Endodermal cell (in vitro differentiated cells): ENCODE results near the gene TTC23. TPM values are rescaled to one million over a fixed set of nuclear protein-coding genes. Genes with fewer than 3 reads are reported as not detected.

Experiments used
- DNase-seq: peaks from one replicate; pipeline ENCODE4 v3.0.0-alpha.2; 2017
- H3K27ac ChIP-seq: 2 replicates; pipeline ENCODE4 v1.5.1; 2013; ENCODE audit warnings: mild to moderate bottlenecking, low read depth, low read length, moderate library complexity
- H3K27me3 ChIP-seq: 2 replicates; pipeline ENCODE4 v1.6.1; 2013; ENCODE audit warnings: mild to moderate bottlenecking, low read length, moderate library complexity; ENCODE audit not compliant: insufficient read depth, control insufficient read depth, poor library complexity, severe bottlenecking
- H3K36me3 ChIP-seq: 2 replicates; pipeline ENCODE4 v1.7.0; 2013; ENCODE audit warnings: mild to moderate bottlenecking, low read length, moderate library complexity; ENCODE audit not compliant: control insufficient read depth, insufficient read depth
- H3K4me1 ChIP-seq: one replicate; pipeline ENCODE4 v1.7.0; 2013; ENCODE audit warnings: low read length; ENCODE audit not compliant: control insufficient read depth, insufficient read depth
- H3K4me3 ChIP-seq: 2 replicates; pipeline ENCODE4 v1.5.1; 2013; ENCODE audit warnings: mild to moderate bottlenecking, low read length, moderate library complexity
- H3K9ac ChIP-seq: 2 replicates; pipeline ENCODE4 v1.6.1; 2013; ENCODE audit warnings: mild to moderate bottlenecking, low read length, moderate library complexity; ENCODE audit not compliant: poor library complexity, severe bottlenecking; ENCODE audit errors: extremely low read depth
- H3K9me3 ChIP-seq: 2 replicates; pipeline ENCODE4 v1.6.1; 2013; ENCODE audit warnings: mild to moderate bottlenecking, low read length, moderate library complexity; ENCODE audit not compliant: control insufficient read depth
- H3K27ac Mint-ChIP-seq: 2 replicates; pipeline ENCODE4 v1.8.0; 2020; ENCODE audit warnings: mixed read lengths
- H3K27me3 Mint-ChIP-seq: 2 replicates; pipeline ENCODE4 v1.8.0; 2021; ENCODE audit warnings: mild to moderate bottlenecking, mixed read lengths; ENCODE audit not compliant: insufficient read depth
- H3K36me3 Mint-ChIP-seq: 2 replicates; pipeline ENCODE4 v1.8.0; 2020; ENCODE audit warnings: low read depth, mixed read lengths
- H3K4me1 Mint-ChIP-seq: 2 replicates; pipeline ENCODE4 v1.8.0; 2020; ENCODE audit warnings: mixed read lengths
- H3K4me3 Mint-ChIP-seq: 2 replicates; pipeline ENCODE4 v1.8.0; 2020; ENCODE audit warnings: mild to moderate bottlenecking, moderate library complexity, mixed read lengths
- H3K9me3 Mint-ChIP-seq: 2 replicates; pipeline ENCODE4 v1.8.0; 2020; ENCODE audit warnings: mild to moderate bottlenecking, mixed read lengths
- CTCF ChIP-seq: fragments of 200-600 bp; sonication (generic); conservative IDR thresholded peaks from 2 replicates; pipeline ENCODE4 v1.5.0; 2021; ENCODE audit warnings: antibody characterized with exemption, mild to moderate bottlenecking
- WGBS, 2 experiments: methylation state at CpG; one replicate each; pipeline versions ENCODE4 v1.1.5 to v1.1.7; 2013; ENCODE audit warnings: missing lambda C conversion rate in 2 of 2, mixed read lengths in 1 of 2; ENCODE audit not compliant: insufficient coverage in 1 of 2, insufficient read length in 1 of 2; 5-methylcytosine and 5-hydroxymethylcytosine counted together
- total RNA-seq, 2 donors: library from RNA; stranded (reverse); fragmentation: NEBNext Ultra II Directional in 1 of 2; extraction: Animal tissue kit (Norgen Biotek cat#: 25700) in 1 of 2; gene quantifications; 2 replicates in 1 of 2; 3 replicates in 1 of 2; pipeline ENCODE4 v1.2.1, GENCODE V29; 2021

Gene TTC23
- total RNA-seq, 2 donors from 2014 or later: 20.7 to 26.3 TPM

- Mint-ChIP-seq H3K27ac (no peak overlapping the region), H3K4me1 (peaks cover 14% of the 10 kb centered on the region), H3K36me3 (peaks cover 20% of the 10 kb centered on the region), H3K27me3 (no peaks in the 10 kb centered on the region), H3K4me3 (no peak overlapping the region), H3K9me3 (no peaks in the 10 kb centered on the region)
- peak; percentile 0 for DNase-seq
- Histone ChIP-seq H3K4me1 (peaks cover 4% of the 10 kb centered on the region), H3K4me3 (no peak overlapping the region), H3K9ac (no peak overlapping the region), H3K27me3 (no peaks in the 10 kb centered on the region), H3K9me3 (no peaks in the 10 kb centered on the region), H3K27ac (no peak overlapping the region), H3K36me3 (peaks cover 13% of the 10 kb centered on the region)
- TF ChIP-seq CTCF: no peak
- WGBS, 2 experiments: 91 to 100% methylated on average over 2 to 3 of the region's 3 CpGs
Measured at GRCh38 chr15:99164119-99164518, 85.3 kb downstream of the TTC23 start.

DNA sequence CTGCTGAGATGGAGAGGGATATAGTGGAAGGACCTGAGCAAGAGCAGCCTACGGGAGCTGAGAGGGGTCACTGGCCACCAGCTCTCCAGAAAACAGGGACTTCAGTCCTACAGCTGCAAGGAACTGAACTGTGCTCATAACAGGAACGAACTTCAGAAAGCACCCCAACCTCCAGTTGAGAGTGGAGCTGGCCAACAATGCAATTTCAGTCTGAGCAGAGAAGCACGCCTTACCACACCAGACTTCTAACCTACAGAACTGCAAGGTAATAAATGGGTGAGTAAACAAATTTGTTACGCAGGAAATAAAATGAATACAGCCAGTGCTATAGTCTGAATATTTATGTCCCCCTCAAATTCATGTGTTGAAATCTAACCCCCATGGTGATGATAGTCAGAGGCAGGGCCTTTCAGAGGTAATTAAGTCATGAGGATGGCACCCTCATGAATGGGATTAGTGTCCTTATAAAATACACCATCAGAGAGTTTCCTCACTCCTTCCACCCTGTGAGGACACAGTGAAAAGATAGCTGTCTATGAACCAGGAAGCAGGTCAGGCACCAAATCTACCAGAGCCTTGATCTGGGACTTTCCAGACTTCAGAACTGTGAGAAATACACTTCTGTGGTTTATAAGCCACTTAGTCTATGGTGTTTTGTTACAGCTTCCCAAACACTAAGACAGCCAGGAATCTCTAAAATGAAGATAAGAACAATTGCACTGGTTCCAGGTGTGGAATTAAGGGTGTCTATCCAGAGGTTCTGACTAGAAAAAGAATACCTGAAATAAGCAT lies 85.9 kb downstream of the TTC23 start:
- no peak overlapping the region for H3K27ac ChIP-seq
- WGBS, 2 experiments: 70 to 88% methylated on average over 2 to 4 of the region's 4 CpGs
- peak; percentile 24 for DNase-seq
- peaks cover 4% of the 10 kb centered on the region for H3K4me1 ChIP-seq
- H3K9ac ChIP-seq: no peak overlapping the region
- no peak for TF ChIP-seq CTCF
- peaks cover 23% of the 10 kb centered on the region for H3K36me3 Mint-ChIP-seq
- H3K27me3 Mint-ChIP-seq: no peaks in the 10 kb centered on the region
- no peak overlapping the region for H3K27ac Mint-ChIP-seq
- no peaks in the 10 kb centered on the region for H3K9me3 Mint-ChIP-seq
- H3K9me3 ChIP-seq: no peaks in the 10 kb centered on the region
- peaks cover 14% of the 10 kb centered on the region for H3K4me1 Mint-ChIP-seq
- H3K4me3 ChIP-seq: no peak overlapping the region
- H3K4me3 Mint-ChIP-seq: no peak overlapping the region
- peaks cover 13% of the 10 kb centered on the region for H3K36me3 ChIP-seq
- no peaks in the 10 kb centered on the region for H3K27me3 ChIP-seq

DNA sequence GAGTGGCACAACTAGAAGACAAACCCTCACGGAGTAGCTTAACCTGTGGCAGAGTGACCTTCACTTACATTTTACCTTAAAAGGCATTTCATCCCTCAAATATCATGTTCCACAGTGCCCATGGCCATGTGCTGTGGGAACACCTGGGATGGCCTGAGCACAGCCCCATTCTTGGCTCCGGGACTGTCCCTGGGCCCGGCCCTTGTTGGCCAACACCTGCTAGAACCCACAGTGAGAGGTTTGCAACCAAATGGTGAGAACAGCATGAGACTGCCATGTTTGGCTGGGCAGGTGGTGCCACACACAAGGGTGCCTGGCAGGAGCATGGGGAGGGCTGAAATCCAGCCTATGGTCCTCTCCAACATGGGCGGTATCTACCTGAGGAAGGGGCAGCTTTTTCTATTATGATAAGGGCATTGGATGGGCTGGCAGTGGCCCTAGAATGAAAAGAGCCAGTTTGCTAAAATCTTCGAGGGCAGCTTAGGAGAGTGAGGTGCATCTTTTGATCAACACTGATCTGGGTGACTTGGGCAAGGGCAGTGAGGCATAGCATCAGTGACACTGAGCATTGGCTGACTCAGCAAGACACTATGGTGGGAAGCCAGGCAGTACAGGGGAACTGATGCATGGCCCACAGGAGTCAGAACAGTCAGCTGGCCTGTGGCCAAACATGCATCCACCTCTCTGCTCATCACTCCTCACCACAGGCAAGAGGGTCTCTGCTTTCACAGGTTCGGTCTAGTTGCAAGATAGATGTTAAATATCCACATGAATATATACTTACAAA lies 90.6 kb downstream of the TTC23 start:
- Mint-ChIP-seq H3K4me1 (peaks cover 31% of the 10 kb centered on the region), H3K9me3 (no peaks in the 10 kb centered on the region), H3K4me3 (no peak overlapping the region), H3K36me3 (peaks cover 28% of the 10 kb centered on the region), H3K27me3 (no peaks in the 10 kb centered on the region), H3K27ac (no peak overlapping the region)
- TF ChIP-seq CTCF: no peak
- Histone ChIP-seq H3K9me3 (no peaks in the 10 kb centered on the region), H3K4me1 (peaks cover 9% of the 10 kb centered on the region), H3K9ac (no peak overlapping the region), H3K27ac (no peak overlapping the region), H3K4me3 (no peak overlapping the region), H3K27me3 (no peaks in the 10 kb centered on the region), H3K36me3 (peaks cover 9% of the 10 kb centered on the region)
- WGBS, 2 experiments: 93 to 95% methylated on average over 3 to 5 of the region's 6 CpGs
- peak; percentile 24 for DNase-seq
